IMR-90 (cell line): ENCODE measurements around the gene SELENOV. TPM values are rescaled to one million over a fixed set of nuclear protein-coding genes. Genes with fewer than 3 reads are reported as not detected.

ENCODE experiments used
- ATAC-seq: fragments of 200-7000 bp; cut with Tn5 transposase; 2 replicates; pipeline ENCODE4 v1.9.1; 2020; ENCODE audit warnings: low read depth, mild to moderate bottlenecking, moderate library complexity
- BruUV-seq: library from RNA; stranded (reverse); fragments of 400-500 nt; replicated peaks from 2 replicates; lab custom pipeline; 2021; lab: Mats Ljungman, UMichigan
- CTCF ChIA-PET: fragments of 300-600 bp; formaldehyde crosslinking; extraction: SDS; loops from one replicate; lab custom pipeline; 2021; ENCODE audit warnings: antibody characterized with exemption; lab: Yijun Ruan, JAX
- POLR2A ChIA-PET: fragments of 300-600 bp; sonication (Branson Sonifier 250); formaldehyde crosslinking; loops from one replicate; lab custom pipeline; 2022; ENCODE audit warnings: antibody characterized with exemption; ENCODE audit not compliant: unreplicated experiment; lab: Charles Lee
- DNase-seq: peaks from one replicate; pipeline ENCODE4 v3.0.0; 2013
- H2AFZ ChIP-seq: replicated peaks from 2 replicates; pipeline ENCODE3; 2013; ENCODE audit warnings: low read length, mild to moderate bottlenecking; ENCODE audit not compliant: poor library complexity
- H2AK5ac ChIP-seq: 2 replicates; pipeline ENCODE4 v1.6.1; 2013; ENCODE audit warnings: low read depth, low read length, inconsistent platforms
- H2AK9ac ChIP-seq: replicated peaks from 2 replicates; pipeline ENCODE3; 2013; ENCODE audit warnings: mild to moderate bottlenecking, low read depth, low read length, moderate library complexity; ENCODE audit not compliant: poor library complexity
- H2BK120ac ChIP-seq: 2 replicates; pipeline ENCODE4 v1.6.1; 2013; ENCODE audit warnings: low read depth, low read length, inconsistent platforms
- H2BK15ac ChIP-seq: 3 replicates; pipeline ENCODE4 v1.6.1; 2013; ENCODE audit warnings: low read depth, low read length, inconsistent platforms
- H2BK20ac ChIP-seq: 2 replicates; pipeline ENCODE4 v1.6.1; 2013; ENCODE audit warnings: low read depth, mild to moderate bottlenecking, inconsistent platforms, low read length, moderate library complexity
- H2BK5ac ChIP-seq: 2 replicates; pipeline ENCODE4 v1.6.1; 2013; ENCODE audit warnings: mild to moderate bottlenecking, low read depth, low read length, inconsistent platforms; ENCODE audit not compliant: poor library complexity, severe bottlenecking
- H3K14ac ChIP-seq: replicated peaks from 2 replicates; pipeline ENCODE4 v1.6.1; 2013; ENCODE audit warnings: low read depth, low read length, inconsistent platforms
- H3K18ac ChIP-seq: 2 replicates; pipeline ENCODE4 v1.6.1; 2013; ENCODE audit warnings: low read depth, low read length, control low read depth
- H3K23ac ChIP-seq: 2 replicates; pipeline ENCODE4 v1.6.1; 2013; ENCODE audit warnings: low read depth, low read length, inconsistent platforms
- H3K27ac ChIP-seq: 2 replicates; pipeline ENCODE4 v1.5.1; 2013; ENCODE audit warnings: mild to moderate bottlenecking, control low read depth, low read length; ENCODE audit not compliant: insufficient read depth
- H3K27me3 ChIP-seq: 2 replicates; pipeline ENCODE4 v1.6.1; 2013; ENCODE audit warnings: low read length; ENCODE audit not compliant: control insufficient read depth, insufficient read depth
- H3K36me3 ChIP-seq: 2 replicates; pipeline ENCODE4 v1.6.1; 2013; ENCODE audit warnings: low read length, mixed read lengths; ENCODE audit not compliant: control insufficient read depth, insufficient read depth
- H3K4ac ChIP-seq: 2 replicates; pipeline ENCODE4 v1.6.1; 2013; ENCODE audit warnings: low read depth, low read length, inconsistent platforms
- H3K4me1 ChIP-seq: 2 replicates; pipeline ENCODE4 v1.6.1; 2013; ENCODE audit warnings: low read length, mixed read lengths; ENCODE audit not compliant: control insufficient read depth, insufficient read depth
- H3K4me2 ChIP-seq: 2 replicates; pipeline ENCODE4 v1.6.1; 2013; ENCODE audit warnings: low read depth, mild to moderate bottlenecking, control low read depth, low read length, moderate library complexity
- H3K4me3 ChIP-seq: 2 replicates; pipeline ENCODE4 v1.5.1; 2013; ENCODE audit warnings: low read depth, mild to moderate bottlenecking, control low read depth, low read length, moderate library complexity; ENCODE audit not compliant: insufficient read depth
- H3K56ac ChIP-seq: 2 replicates; pipeline ENCODE4 v1.6.1; 2013; ENCODE audit warnings: low read length, inconsistent platforms; ENCODE audit not compliant: insufficient read depth; ENCODE audit errors: extremely low read depth
- H3K79me1 ChIP-seq, 2 experiments: 2 replicates each; pipeline ENCODE4 v1.6.1; 2013; ENCODE audit warnings: low read length in 2 of 2, inconsistent platforms in 1 of 2, low read depth in 1 of 2
- H3K9ac ChIP-seq: 2 replicates; pipeline ENCODE4 v1.6.1; 2013; ENCODE audit warnings: low read depth, low read length, control low read depth
- H3K9me1 ChIP-seq: 2 replicates; pipeline ENCODE4 v1.6.1; 2013; ENCODE audit warnings: low read length, inconsistent platforms; ENCODE audit not compliant: insufficient read depth
- H3K9me3 ChIP-seq: 2 replicates; pipeline ENCODE4 v1.6.1; 2013; ENCODE audit warnings: low read length; ENCODE audit not compliant: control insufficient read depth, insufficient read depth
- H4K20me1 ChIP-seq: 2 replicates; pipeline ENCODE4 v1.6.1; 2013; ENCODE audit warnings: low read length, inconsistent platforms; ENCODE audit not compliant: insufficient read depth
- H4K5ac ChIP-seq: 2 replicates; pipeline ENCODE4 v1.6.1; 2013; ENCODE audit warnings: mild to moderate bottlenecking, low read depth, low read length, control low read depth
- H4K8ac ChIP-seq, 2 experiments: 2 replicates each; pipeline ENCODE4 v1.6.1; 2013; ENCODE audit warnings: low read depth in 2 of 2, low read length in 2 of 2, control low read depth in 1 of 2, inconsistent platforms in 1 of 2
- H4K91ac ChIP-seq: 2 replicates; pipeline ENCODE4 v1.6.1; 2013; ENCODE audit warnings: low read depth, low read length, inconsistent platforms; ENCODE audit not compliant: insufficient read depth
- CEBPB ChIP-seq: IDR thresholded peaks from 2 replicates; pipeline ENCODE4 v1.6.1; 2012; ENCODE audit warnings: low read depth, low read length, improper control_type of control experiment
- CHD1 ChIP-seq: IDR thresholded peaks from 2 replicates; pipeline ENCODE4 v1.6.1; 2012; ENCODE audit warnings: low read depth, low read length, improper control_type of control experiment
- CTCF ChIP-seq: conservative IDR thresholded peaks from 2 replicates; pipeline ENCODE4 v1.5.1; 2012; ENCODE audit warnings: mild to moderate bottlenecking, low read depth, low read length, improper control_type of control experiment
- ELK1 ChIP-seq: fragments of 150-350 bp; IDR thresholded peaks from 2 replicates; pipeline ENCODE4 v1.6.1; 2016; ENCODE audit warnings: low read depth, mild to moderate bottlenecking, low read length, moderate library complexity, borderline replicate concordance
- FOS ChIP-seq: fragments of 150-350 bp; IDR thresholded peaks from 2 replicates; pipeline ENCODE4 v1.6.1; 2016; ENCODE audit warnings: low read depth, low read length
- MAFK ChIP-seq: IDR thresholded peaks from 2 replicates; pipeline ENCODE4 v1.6.1; 2012; ENCODE audit warnings: low read depth, low read length, improper control_type of control experiment
- MAZ ChIP-seq: IDR thresholded peaks from 2 replicates; pipeline ENCODE4 v1.6.1; 2012; ENCODE audit warnings: low read depth, mild to moderate bottlenecking, low read length, improper control_type of control experiment, moderate library complexity, borderline replicate concordance
- MXI1 ChIP-seq: IDR thresholded peaks from 2 replicates; pipeline ENCODE4 v1.6.1; 2012; ENCODE audit warnings: low read depth, mild to moderate bottlenecking, low read length, moderate library complexity, borderline replicate concordance
- POLR2A ChIP-seq: IDR thresholded peaks from 2 replicates; pipeline ENCODE4 v1.6.1; 2012; ENCODE audit warnings: mild to moderate bottlenecking, low read depth, low read length
- RAD21 ChIP-seq: IDR thresholded peaks from 2 replicates; pipeline ENCODE4 v1.6.1; 2012; ENCODE audit warnings: low read length, improper control_type of control experiment
- RFX5 ChIP-seq: IDR thresholded peaks from 2 replicates; pipeline ENCODE4 v1.8.0; 2012; ENCODE audit warnings: low read depth, mild to moderate bottlenecking, low read length, moderate library complexity
- WGBS, 2 experiments: methylation state at CpG; one replicate each; pipeline versions ENCODE4 v1.1.5 to v1.1.7; 2013; ENCODE audit warnings: missing lambda C conversion rate in 2 of 2; ENCODE audit not compliant: insufficient read length in 1 of 2; ENCODE audit errors: extremely low coverage in 2 of 2; 5-methylcytosine and 5-hydroxymethylcytosine counted together
- dilution Hi-C: fragments of 300-500 bp; cut with HindIII; formaldehyde crosslinking; loops from one replicate; pipeline ENCODE4 v1.14.3; 2018; ENCODE audit warnings: low sequenced_read_pairs; ENCODE audit not compliant: unreplicated experiment
- in situ Hi-C: fragments of 300-500 bp; cut with MboI; formaldehyde crosslinking; loops from 3 replicates; pipeline ENCODE4 v1.14.3; 2019; ENCODE audit warnings: low sequenced_read_pairs, inconsistent platforms, mixed read lengths
- intact Hi-C: fragments of 100-400 bp; cut with micrococcal nuclease; formaldehyde crosslinking; loops from 2 replicates; pipeline ENCODE4 v1.10.0; 2022
- polyA plus RNA-seq, 3 experiments: library from polyadenylated mRNA; depleted of rRNA; stranded (reverse); fragments of >200 nt; gene quantifications; 2 replicates each; pipeline ENCODE4 v1.2.3, GENCODE V29; 2012; ENCODE audit warnings: low replicate concordance in 1 of 3
- total RNA-seq: library from RNA; depleted of rRNA; stranded (reverse); fragments of >200 nt; gene quantifications from 2 replicates; pipeline ENCODE4 v1.2.3, GENCODE V29; 2012
- TF ChIP-seq, protein P1 (sequence below): fragments of 150-350 bp; IDR thresholded peaks from 2 replicates; pipeline ENCODE4 v1.6.1; 2017; ENCODE audit warnings: mild to moderate bottlenecking, antibody characterized with exemption, low read length, low read depth

Gene SELENOV
- total and polyA plus RNA-seq, 2 of the 4 experiments (the other 2 are of a cell fraction), result not detected

- Histone ChIP-seq H3K4me3 (no peak overlapping the region), H4K5ac (no peak overlapping the region), H3K14ac (no peak overlapping the region), H3K18ac (no peak overlapping the region), H3K79me1 (no peaks in the 10 kb centered on the region), H2BK20ac (no peak overlapping the region), H2AK9ac (no peak overlapping the region), H2AFZ (no peak overlapping the region), H4K91ac (no peak overlapping the region), H2BK120ac (no peak overlapping the region), H3K36me3 (no peaks in the 10 kb centered on the region), H2BK15ac (no peak overlapping the region), H3K9me1 (no peaks in the 10 kb centered on the region; the same call in 1 of the 2 replicates), H3K9ac (no peak overlapping the region), H3K9me3 (no peaks in the 10 kb centered on the region), H4K8ac (no peak overlapping the region), H4K20me1 (no peaks in the 10 kb centered on the region), H2AK5ac (no peak overlapping the region), H2BK5ac (no peak overlapping the region), H3K23ac (no peak overlapping the region), H3K4me1 (peaks cover 3% of the 10 kb centered on the region; the same call in 1 of the 2 replicates), H3K56ac (no peak overlapping the region), H3K4me2 (no peak overlapping the region), H3K4ac (no peak overlapping the region), H3K27ac (no peak overlapping the region), H3K27me3 (peaks cover 46% of the 10 kb centered on the region)
- WGBS, 2 experiments, result no CpG with 5 or more reads among the region's 5 CpGs
- ATAC-seq, result no peak
- ChIA-PET POLR2A (no interaction called here), CTCF (no interaction called here)
- dilution Hi-C loops, result no loop called here
- no peak for TF ChIP-seq ELK1
- no peak for TF ChIP-seq CTCF
- no peak for TF ChIP-seq MAZ
- TF ChIP-seq CHD1, result no peak
- no peak for TF ChIP-seq RAD21
- TF ChIP-seq, protein P1, sequence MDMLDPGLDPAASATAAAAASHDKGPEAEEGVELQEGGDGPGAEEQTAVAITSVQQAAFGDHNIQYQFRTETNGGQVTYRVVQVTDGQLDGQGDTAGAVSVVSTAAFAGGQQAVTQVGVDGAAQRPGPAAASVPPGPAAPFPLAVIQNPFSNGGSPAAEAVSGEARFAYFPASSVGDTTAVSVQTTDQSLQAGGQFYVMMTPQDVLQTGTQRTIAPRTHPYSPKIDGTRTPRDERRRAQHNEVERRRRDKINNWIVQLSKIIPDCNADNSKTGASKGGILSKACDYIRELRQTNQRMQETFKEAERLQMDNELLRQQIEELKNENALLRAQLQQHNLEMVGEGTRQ, result no peak
- TF ChIP-seq MXI1, result no peak
- TF ChIP-seq RFX5, result no peak
- TF ChIP-seq POLR2A, result no peak
- no peak for TF ChIP-seq FOS
- TF ChIP-seq MAFK, result no peak
- TF ChIP-seq CEBPB, result no peak
- no TSS peak for BruUV-seq
- no peak for DNase-seq
- in situ Hi-C loops, result no loop called here
- intact Hi-C loops, result no loop called here
Measured at GRCh38 chr19:39501340-39501739, 13.6 kb upstream of the SELENOV start.
